Measurements from ENCODE around the gene CFL1.
A peak's percentile ranks its signal among the peaks of the same experiment; 100 is the strongest.

DNA sequence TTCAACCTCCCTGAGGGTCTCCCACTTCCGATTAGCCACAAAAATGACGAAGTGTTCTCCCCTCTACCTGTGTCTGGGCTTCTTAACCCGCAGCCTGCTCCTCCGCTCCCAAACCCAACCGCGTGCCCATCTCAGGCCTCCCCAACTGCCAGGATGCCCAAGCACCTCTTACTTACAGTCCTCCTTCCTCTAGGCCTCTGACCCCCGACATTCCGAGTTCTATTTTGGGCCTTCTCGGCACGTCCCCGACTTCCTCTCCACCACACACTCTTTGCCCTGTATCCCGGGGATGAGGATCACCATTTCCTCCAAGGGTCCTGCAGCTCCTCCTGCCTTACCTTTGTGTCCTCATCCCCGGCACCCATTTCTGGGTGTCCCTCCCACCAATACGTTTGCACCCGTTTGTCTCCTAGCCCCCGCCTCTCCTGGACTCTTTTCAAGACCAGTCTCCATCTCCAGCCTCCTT is 1.9 kb upstream of the CFL1 start:
- TF ChIP-seq, protein P1, sequence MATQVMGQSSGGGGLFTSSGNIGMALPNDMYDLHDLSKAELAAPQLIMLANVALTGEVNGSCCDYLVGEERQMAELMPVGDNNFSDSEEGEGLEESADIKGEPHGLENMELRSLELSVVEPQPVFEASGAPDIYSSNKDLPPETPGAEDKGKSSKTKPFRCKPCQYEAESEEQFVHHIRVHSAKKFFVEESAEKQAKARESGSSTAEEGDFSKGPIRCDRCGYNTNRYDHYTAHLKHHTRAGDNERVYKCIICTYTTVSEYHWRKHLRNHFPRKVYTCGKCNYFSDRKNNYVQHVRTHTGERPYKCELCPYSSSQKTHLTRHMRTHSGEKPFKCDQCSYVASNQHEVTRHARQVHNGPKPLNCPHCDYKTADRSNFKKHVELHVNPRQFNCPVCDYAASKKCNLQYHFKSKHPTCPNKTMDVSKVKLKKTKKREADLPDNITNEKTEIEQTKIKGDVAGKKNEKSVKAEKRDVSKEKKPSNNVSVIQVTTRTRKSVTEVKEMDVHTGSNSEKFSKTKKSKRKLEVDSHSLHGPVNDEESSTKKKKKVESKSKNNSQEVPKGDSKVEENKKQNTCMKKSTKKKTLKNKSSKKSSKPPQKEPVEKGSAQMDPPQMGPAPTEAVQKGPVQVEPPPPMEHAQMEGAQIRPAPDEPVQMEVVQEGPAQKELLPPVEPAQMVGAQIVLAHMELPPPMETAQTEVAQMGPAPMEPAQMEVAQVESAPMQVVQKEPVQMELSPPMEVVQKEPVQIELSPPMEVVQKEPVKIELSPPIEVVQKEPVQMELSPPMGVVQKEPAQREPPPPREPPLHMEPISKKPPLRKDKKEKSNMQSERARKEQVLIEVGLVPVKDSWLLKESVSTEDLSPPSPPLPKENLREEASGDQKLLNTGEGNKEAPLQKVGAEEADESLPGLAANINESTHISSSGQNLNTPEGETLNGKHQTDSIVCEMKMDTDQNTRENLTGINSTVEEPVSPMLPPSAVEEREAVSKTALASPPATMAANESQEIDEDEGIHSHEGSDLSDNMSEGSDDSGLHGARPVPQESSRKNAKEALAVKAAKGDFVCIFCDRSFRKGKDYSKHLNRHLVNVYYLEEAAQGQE (IDR thresholded peaks at IDR 0.05; ENCODE audit: insufficient read depth in 1 of 2, low read depth in 2 of 2, low read length in 2 of 2) = no peak
- no peak; the same call in 1 of the 2 replicates for TF ChIP-seq TAF1 (IDR thresholded peaks at IDR 0.05; ENCODE audit: borderline replicate concordance, insufficient read depth, low read length)
- TF ChIP-seq POLR2AphosphoS5 (IDR thresholded peaks at IDR 0.05; ENCODE audit: low read depth, low read length) = no peak
- 0 out of 2 replicates have a peak, but pooled peaks have one; percentile 10 for TF ChIP-seq SIN3A (IDR thresholded peaks at IDR 0.05; ENCODE audit: borderline replicate concordance, insufficient read depth, low read length)

Data from PFSK-1 (cell line).